Gastrocnemius medialis (tissue), 4 donors: ENCODE measurements around the gene FGF6.

Experiments
- CTCF ChIP-seq, 5 experiments: fragments of 450-650 bp in 3 of 5; fragments of 200-600 bp in 2 of 5; sonication (generic) in 2 of 5; IDR thresholded peaks in 4 of 5; conservative IDR thresholded peaks in 1 of 5; 1 replicate in 4 of 5; 2 replicates in 1 of 5; pipeline ENCODE4 v1.5.1; 2016 to 2019; ENCODE audit warnings: antibody characterized with exemption in 5 of 5, mild to moderate bottlenecking in 3 of 5, moderate library complexity in 3 of 5
- POLR2A ChIP-seq, 2 donors: fragments of 450-650 bp; IDR thresholded peaks; one replicate each; pipeline ENCODE4 v1.6.1; 2017; ENCODE audit warnings: antibody characterized with exemption in 2 of 2, mild to moderate bottlenecking in 2 of 2, moderate library complexity in 2 of 2

- TF ChIP-seq CTCF (IDR thresholded peaks at IDR 0.05 in 4 of 5, conservative IDR thresholded peaks at IDR 0.05 in 1 of 5) (no peak), POLR2A (IDR thresholded peaks at IDR 0.05) (no peak)
These were observed 33.6 kb downstream of the FGF6 start for GRCh38 chr12:4412056-4412455.
